ENCODE measurements around the gene ELAVL2. TPM values are rescaled to one million over a fixed set of nuclear protein-coding genes. Genes with fewer than 3 reads are reported as not detected.

Gene ELAVL2
- total and polyA plus RNA-seq, 9 of the 15 experiments (the other 6 are each of a cell fraction or from before 2014, with no cell fraction given), result not detected

DNA sequence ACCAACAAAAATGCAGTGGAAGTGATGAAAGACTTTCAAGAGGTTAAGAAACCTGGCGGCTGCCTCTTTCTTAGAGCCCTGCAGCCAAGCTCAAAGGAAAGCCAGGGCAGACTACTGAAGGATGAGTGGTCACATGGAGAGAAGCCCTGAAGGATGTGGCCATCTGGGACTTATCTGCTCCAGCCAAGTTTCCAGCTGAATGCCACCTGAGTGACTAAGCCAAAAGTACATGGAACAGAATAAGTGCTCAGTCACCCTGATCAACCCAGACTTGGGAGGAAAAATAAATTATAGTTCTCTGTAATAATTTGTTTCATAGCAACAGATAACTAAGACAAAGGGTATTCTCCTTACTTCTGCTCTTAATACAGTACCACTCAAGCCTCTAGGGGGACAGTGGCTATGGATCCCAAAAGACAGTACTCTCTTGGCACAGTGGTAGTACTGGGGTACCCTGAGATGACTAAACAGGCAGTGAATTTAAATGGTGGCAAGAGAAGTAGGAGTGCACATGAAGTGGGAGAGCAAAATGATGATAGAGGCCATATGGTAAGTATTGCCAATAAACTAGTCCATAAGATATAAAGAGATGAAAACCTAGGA lies 182.3 kb downstream of the ELAVL2 start (continued):
- TF ChIP-seq, protein P1, sequence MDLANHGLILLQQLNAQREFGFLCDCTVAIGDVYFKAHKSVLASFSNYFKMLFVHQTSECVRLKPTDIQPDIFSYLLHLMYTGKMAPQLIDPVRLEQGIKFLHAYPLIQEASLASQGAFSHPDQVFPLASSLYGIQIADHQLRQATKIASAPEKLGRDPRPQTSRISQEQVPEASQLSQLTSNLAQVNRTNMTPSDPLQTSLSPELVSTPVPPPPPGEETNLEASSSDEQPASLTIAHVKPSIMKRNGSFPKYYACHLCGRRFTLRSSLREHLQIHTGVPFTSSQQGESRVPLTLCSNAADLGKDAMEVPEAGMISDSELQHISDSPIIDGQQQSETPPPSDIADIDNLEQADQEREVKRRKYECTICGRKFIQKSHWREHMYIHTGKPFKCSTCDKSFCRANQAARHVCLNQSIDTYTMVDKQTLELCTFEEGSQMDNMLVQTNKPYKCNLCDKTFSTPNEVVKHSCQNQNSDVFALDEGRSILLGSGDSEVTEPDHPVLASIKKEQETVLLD (IDR thresholded peaks at IDR 0.05), result no peak
- TF ChIP-seq, protein P2, sequence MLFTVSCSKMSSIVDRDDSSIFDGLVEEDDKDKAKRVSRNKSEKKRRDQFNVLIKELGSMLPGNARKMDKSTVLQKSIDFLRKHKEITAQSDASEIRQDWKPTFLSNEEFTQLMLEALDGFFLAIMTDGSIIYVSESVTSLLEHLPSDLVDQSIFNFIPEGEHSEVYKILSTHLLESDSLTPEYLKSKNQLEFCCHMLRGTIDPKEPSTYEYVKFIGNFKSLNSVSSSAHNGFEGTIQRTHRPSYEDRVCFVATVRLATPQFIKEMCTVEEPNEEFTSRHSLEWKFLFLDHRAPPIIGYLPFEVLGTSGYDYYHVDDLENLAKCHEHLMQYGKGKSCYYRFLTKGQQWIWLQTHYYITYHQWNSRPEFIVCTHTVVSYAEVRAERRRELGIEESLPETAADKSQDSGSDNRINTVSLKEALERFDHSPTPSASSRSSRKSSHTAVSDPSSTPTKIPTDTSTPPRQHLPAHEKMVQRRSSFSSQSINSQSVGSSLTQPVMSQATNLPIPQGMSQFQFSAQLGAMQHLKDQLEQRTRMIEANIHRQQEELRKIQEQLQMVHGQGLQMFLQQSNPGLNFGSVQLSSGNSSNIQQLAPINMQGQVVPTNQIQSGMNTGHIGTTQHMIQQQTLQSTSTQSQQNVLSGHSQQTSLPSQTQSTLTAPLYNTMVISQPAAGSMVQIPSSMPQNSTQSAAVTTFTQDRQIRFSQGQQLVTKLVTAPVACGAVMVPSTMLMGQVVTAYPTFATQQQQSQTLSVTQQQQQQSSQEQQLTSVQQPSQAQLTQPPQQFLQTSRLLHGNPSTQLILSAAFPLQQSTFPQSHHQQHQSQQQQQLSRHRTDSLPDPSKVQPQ (CRISPR knock-in tag; IDR thresholded peaks at IDR 0.05; ENCODE audit: borderline replicate concordance), result no peak
- no peak for TF ChIP-seq ATF1 (CRISPR knock-in tag; IDR thresholded peaks at IDR 0.05)
- no peak for TF ChIP-seq ATF1 (tag; IDR thresholded peaks at IDR 0.05)
- TF ChIP-seq ZNF77 (CRISPR knock-in tag; IDR thresholded peaks at IDR 0.05), result no peak
- no peak for TF ChIP-seq MAFF (IDR thresholded peaks at IDR 0.05; ENCODE audit: low read length)
- TF ChIP-seq, protein P3, sequence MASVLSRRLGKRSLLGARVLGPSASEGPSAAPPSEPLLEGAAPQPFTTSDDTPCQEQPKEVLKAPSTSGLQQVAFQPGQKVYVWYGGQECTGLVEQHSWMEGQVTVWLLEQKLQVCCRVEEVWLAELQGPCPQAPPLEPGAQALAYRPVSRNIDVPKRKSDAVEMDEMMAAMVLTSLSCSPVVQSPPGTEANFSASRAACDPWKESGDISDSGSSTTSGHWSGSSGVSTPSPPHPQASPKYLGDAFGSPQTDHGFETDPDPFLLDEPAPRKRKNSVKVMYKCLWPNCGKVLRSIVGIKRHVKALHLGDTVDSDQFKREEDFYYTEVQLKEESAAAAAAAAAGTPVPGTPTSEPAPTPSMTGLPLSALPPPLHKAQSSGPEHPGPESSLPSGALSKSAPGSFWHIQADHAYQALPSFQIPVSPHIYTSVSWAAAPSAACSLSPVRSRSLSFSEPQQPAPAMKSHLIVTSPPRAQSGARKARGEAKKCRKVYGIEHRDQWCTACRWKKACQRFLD (CRISPR knock-in tag; IDR thresholded peaks at IDR 0.05), result no peak
